Stimulated activated CD4-positive, alpha-beta T cell treated with anti-CD3 and anti-CD28 coated beads, Interleukin-15, amount 100 ng/mL, for 24 hours (primary cell): ENCODE measurements around the gene CDIPT.
"Not testable (repeated sequence)": the region's sequence is repeated elsewhere in the genome, so short reads cannot be mapped to it uniquely, and the experiment has no call there.

ENCODE experiments used
- DNase-seq: peaks from one replicate; pipeline ENCODE4 v3.0.0-alpha.2; 2020

CDIPT gene

DNA sequence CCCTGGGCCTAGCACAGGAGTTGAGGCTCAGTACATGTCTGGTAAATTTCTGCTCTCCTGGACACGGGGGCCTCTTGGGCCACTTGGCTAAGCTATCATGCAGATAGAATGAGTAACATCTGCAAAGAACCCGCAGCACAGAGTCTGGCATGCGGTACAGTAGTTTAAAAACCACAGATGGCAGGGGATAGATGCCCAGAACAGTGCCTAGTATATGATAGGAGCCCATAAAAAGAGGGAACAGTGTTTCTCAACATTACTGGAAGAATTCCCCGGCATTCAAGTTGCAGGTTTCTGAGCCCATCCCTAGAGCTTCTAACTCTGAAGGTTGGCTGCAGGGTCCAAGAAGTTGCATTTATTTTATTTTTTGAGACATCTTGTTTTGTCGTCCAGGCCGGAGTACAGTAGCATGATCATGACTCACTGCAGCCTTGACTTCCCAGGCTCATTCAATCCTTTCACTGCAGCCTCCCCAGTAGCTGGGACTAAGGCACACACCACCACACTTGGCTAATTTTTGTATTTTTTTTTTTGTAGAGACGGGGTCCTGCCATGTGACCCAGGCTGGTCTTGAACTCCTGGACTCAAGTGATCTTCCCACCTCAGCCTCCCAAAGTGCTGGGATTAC lies 5.8 kb downstream of the CDIPT start:
- no peak for DNase-seq

DNA sequence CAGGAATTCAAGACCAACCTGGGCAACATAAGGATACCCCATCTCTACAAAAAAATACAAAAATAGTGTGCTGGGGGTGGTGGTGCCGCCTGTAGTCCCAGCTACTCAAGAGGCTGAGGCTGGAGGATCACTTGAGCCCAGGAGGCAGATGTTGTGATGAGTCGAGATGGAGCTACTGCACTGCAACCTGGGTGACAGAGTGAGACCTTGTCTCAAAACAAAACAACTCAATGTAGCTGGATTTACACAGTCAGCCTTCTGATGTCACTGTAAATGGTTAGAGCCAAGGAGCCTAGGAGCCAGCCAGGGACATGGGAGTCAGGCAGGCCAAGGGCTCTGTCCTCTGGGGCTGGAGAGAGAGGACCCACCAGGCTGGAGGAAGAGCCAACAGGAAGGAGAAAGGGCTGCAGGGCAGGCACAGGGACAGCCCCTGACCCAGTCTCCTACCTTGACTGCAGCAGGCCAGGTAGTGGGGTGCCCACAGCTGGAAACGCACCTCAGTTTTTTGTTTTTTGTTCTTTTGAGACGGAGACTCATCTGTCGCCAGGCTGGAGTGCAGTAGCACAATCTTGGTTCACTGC lies 8.4 kb downstream of the CDIPT start:
- no peak for DNase-seq

DNA sequence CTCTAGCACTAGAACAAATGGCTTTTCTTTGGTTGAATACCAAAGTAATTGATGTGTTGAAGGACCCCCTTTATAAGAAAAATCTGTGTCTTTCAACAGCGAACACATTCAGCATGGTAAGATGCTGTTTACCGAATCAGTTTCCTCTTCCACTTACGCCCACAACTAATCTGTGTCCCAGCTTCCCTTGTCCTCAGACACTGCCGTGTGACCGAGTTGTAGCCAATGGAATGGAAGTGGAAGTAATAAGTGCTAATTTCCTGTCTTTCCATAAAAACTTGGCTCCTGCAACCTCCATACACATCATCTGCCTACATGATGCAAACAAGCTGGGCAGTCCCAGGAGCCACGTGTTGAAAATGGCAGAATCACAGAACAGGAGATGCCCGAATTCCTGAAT lies 10.4 kb downstream of the CDIPT start:
- DNase-seq, result no peak

DNA sequence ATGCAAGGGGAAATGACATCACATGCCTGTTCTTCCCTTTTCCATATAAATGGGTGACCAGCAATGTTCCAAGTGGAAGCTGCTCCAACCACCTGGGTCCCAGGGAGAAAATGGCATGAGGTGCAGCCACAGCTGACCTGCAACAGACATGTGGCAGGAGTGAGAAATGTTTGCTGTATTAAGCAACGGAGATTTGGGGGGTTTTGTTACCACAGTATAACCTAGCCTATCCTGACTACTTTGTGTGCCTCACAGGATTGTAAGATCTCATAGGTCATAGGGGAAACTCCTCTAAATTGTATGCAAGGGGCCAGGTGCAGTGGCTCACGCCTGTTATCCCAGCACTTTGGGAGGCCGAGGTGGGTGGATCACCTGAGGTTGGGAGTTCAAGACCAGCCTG lies 12.0 kb downstream of the CDIPT start:
- no peak for DNase-seq

DNA sequence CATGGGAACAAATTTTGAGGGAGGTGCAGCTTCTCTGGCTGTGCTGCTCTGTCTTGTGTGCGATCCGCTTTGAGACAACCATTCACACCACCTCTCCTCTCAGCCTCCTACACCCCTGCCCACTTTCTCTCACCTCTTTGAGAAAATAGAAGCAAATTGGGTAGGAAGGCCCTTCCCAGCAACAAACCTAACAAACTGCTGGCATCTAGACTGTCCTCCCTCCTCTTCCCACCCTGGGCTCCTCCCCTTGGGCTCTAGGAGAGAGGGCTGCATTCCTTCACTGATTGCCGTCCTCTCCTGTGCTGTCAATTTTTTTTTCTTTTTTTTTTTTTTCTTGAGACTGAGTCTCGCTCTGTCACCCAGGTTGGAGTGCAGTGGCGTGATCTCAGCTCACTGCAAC lies 13.5 kb downstream of the CDIPT start:
- no peak for DNase-seq

DNA sequence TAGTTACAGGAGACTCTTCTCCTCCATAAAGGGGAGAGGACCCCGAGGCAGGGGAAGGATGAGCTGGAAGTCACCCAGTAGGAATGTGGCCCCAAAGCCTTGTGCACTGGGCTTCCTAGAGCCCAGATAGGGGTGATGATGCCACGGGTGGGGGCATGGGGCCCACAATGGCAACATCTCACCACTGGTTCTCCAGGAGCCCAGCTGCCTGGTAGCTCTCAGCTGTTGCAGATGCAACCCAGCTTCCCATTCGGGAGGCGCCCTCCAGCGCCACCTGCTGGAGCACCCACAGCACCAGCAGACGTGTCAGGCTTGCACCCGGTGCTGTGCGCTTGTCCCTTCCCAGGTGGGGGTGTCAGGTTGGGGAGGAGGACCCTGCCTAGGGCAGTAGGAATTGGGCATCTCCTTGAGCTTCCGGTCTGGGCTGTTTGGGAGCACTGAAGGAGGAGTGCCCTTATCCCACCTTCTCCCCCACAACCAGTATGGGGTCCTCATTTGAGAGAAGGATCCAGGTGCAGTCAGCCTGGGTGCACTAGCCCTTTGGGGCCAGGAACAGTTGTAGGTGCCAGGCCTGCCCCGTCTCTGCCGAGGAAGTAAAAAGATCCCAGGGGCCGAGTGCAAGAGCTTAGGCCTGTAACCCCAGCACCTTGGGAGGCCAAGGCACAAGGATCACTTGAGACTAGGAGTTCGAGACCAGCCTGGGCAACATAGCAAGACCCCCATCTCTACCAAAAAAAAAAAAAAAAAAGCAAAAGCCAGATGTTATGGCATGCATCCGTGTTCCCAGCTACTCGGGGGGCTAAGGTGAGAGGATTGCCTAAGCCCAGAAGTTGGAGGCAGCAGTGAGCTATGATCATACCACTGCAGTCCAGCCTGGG lies 14.4 kb downstream of the CDIPT start:
- DNase-seq, result peak; percentile 90

DNA sequence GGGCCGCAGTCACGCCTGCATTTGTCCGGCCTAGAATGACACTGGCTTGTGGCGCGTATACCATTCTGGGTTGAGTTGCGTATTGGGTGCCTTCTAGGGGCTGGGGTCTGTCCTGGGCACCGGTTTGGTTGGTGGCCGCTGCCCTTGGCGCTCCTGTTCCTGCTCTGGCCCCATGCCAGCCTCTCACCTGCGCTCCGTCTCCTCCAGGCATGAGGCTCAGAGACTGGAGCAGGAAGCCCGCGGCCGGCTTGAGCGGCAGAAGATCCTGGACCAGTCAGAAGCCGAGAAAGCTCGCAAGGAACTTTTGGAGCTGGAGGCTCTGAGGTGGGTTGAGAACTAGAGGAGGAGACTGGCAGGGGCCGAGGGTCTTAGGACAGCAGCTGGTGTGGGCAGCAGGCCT lies 17.4 kb downstream of the CDIPT start:
- no peak for DNase-seq

DNA sequence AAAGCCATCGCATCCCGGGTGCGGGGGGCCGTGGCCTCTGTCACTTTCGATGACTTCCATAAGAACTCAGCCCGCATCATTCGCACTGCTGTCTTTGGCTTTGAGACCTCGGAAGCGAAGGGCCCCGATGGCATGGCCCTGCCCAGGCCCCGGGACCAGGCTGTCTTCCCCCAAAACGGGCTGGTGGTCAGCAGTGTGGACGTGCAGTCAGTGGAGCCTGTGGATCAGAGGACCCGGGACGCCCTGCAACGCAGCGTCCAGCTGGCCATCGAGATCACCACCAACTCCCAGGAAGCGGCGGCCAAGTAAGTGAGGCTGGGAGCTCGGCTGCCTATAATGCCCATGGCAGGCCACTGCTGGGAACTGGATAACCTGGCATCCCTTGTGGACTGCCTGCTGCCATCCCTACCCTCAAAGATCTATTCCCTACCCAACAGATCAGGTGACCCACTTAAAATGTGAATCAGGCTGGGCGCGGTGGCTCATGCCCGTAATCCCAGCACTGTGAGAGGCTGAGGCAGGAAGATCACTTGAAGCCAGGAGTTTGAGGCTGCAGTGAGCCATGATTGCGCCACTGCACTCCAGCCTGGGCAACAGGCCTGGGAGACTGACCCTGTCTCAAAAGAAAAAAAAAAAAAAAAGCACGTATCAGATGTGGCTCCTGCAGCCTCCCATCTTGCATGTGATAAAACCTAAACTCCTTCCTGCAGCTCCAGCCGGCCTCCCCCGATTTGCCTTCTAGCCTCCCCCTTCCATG lies 18.3 kb downstream of the CDIPT start:
- DNase-seq, result no peak

DNA sequence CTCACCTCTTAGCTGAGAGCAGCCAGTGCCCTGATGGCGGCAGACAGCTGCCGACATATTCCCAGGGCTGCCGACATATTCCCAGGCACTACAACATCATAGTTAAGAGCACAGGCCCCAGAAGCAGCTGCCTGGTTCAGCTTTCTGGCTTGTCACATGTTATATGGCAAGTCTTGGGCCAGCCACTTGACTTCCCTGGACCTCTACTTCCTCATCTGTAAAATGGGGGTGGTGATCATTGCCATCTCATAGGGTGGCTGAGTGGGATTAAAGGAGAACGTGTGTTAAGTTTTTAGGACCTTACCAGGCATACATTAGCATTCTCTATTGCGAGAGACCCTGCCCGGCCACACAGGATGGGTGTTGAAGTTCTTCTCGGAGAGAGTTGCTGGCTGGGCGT lies 19.1 kb downstream of the CDIPT start:
- no peak for DNase-seq

DNA sequence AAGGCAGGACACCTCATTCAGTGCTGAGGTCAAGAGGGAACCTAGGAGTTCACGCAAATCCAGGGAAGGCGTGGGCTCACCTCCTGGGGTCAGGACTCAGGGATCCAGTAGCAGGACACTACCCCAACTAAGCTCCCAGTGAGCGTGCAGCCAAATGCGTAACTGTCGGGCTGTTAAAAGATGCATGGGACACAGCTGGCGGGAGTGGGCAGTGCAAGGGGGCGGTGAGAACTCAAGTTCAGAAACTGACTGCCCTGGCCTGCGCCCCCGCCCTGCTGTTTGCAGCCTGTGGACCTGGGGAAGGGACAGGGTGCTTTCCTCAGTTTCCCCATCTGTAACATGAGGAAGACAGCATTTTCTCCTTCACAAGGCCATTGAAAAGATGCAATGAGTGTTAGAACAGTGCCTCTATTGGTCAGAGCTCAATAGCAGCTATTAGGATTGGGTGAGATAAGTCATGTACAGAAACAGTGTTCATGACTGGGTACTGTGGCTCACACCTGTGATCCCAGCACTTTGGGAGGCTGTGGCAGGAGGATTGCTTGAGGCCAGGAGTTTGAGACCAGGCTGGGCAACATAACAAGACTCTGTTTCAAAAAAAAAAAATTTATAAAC lies 20.2 kb downstream of the CDIPT start:
- no peak for DNase-seq

DNA sequence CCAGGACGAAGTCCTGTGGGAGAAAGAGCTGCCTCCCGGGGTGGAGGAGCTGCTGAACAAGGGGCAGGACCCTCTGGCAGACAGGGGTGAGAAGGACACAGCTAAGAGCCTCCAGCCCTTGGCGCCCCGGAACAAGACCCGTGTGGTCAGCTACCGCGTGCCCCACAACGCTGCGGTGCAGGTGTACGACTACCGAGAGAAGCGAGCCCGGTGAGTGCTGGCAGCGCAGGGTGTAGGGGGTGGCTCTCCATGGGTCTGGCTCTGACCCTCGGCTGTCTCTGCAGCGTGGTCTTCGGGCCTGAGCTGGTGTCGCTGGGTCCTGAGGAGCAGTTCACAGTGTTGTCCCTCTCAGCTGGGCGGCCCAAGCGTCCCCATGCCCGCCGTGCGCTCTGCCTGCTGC lies 21.4 kb downstream of the CDIPT start:
- DNase-seq, result no peak

DNA sequence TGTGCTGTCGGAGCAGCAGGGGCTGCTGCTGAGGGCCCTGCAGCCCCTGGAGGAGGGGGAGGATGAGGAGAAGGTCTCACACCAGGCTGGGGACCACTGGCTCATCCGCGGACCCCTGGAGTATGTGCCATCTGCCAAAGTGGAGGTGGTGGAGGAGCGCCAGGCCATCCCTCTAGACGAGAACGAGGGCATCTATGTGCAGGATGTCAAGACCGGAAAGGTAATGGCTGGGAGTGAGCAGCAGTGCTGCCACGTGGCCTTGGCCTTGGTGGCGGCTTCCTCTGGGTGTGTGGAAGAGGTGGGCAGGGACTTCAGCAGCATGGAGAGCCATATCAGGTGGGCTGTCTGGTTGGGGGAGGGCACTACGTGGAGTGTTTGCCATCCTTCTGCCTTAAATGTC lies 22.8 kb downstream of the CDIPT start:
- no peak for DNase-seq

DNA sequence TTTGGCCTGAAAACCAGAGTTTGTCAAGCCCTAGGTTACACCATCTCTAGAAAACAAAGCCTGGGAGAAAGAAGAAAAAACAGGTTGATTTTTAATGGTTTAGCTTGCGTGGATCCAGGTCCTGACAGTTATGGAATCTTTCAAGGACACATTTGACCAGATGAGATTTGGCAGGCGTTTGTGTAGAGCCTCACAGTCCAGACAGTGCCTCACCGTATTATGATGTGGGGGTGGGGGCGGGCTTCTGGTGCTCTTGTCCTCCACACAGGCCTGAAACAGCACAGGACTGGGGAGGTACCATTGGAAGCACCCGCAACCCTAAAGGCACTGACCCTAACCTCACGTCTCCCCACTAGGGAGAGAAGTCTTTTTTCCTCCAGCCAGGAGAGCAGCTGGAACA lies 23.2 kb downstream of the CDIPT start:
- DNase-seq, result no peak

DNA sequence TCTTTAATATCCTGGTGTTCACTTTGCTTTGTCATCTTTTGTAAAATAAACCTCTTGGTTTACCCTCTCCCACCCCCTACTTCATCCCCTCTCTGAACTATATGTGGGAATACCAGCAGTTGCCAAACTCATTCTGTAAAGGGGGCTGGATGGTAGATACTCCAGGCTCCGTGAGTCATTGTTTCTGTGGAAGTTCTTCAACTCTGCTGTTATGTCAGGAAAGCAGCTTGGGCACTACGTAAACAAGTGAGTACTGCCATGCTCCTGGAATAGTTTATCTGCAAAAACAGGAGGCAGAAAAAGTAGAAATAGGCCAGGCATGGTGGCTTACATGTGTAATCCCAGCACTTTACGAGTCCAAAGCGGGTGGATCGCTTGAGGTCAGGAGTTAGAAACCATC lies 25.2 kb downstream of the CDIPT start:
- DNase-seq, result no peak

DNA sequence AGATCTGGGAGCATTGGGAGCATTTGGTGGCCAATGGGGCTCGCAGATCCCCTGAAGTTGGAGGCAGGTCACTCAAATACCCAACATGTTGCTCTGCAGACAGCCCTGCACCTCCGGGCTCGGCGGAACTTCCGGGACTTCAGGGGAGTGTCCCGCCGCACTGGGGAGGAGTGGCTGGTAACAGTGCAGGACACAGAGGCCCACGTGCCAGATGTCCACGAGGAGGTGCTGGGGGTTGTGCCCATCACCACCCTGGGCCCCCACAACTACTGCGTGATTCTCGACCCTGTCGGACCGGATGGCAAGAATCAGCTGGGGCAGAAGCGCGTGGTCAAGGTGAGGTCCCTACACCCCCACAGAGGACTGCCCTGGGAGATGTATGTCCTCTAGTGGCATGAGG lies 26.4 kb downstream of the CDIPT start:
- DNase-seq, result no peak

DNA sequence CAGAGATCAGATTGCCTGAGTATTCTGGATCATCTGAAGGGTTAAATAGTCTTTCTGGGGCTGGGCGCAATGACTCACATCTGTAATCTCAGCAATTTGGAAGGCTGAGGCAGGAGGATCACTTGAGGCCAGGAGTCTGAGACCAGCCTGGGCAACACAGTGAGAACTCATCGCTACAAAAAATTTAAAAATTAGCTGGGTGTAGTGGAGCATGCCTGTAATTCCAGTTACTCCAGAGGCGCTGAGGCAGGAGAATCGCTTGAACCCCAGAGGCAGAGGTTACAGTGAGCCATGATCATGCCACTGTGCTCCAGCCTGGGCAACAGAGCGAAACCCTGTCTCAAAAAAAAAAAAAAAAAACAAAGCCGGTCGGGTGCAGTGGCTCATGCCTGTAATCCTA lies 27.1 kb downstream of the CDIPT start:
- DNase-seq, result no peak

DNA sequence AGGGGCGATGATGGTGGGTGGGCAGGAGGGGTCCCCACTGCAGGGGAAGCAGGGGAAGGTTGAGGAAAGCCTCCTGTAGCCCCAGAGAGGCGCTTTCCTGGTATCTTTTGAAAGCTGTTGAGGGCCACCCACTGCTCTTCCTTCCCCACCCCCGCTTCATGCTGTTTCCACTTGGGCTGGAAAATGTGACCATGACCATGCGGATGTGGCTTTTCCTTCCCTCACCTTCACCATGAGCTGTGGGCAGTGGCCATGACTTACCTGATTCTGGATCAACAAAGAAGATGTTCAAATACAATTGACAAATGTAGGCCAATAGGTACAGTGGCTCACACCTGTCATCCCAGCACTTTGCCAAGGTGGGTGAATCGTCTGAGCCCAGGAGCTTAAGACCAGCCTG lies 28.9 kb downstream of the CDIPT start:
- DNase-seq, result peak; percentile 59

DNA sequence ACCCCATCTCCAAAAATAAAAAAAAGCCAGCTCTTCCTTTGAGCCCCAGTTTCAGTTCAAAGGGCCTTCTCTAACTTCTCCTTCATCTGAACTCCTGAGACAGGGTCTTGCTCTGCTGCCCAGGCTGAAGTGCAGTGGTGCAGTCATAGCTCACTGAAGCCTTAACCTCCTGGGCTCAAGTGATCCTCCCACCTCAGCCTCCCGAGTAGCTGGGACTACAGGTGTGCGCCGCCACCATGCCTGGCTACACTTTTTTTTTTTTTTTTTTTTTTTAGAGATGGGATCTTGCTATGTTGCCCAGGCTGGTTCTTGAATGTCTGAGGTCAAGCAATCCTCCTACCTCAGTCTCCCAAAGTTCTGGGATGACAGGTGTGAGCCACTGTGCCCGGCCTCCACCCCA lies 29.8 kb downstream of the CDIPT start:
- DNase-seq, result not testable (repeated sequence)

DNA sequence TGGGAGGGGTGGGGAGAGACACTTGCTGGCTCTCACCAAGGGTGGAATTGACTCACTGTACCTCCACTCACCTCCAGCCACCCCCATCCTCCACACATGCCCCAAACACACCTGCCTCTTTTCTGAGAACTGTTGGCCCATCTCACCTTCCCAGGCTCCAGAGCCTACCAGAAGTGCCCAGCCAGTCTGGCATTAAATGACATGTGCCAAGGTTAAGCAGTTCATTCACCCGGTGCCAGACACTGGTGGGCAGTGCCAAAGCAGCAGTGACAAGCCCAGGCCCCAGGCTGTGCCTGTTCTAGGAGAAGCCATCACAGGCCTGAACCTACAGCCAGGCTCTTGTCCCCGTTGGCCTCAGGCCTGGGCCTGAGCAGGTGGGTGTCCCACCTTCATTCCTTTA lies 31.5 kb downstream of the CDIPT start:
- no peak for DNase-seq

DNA sequence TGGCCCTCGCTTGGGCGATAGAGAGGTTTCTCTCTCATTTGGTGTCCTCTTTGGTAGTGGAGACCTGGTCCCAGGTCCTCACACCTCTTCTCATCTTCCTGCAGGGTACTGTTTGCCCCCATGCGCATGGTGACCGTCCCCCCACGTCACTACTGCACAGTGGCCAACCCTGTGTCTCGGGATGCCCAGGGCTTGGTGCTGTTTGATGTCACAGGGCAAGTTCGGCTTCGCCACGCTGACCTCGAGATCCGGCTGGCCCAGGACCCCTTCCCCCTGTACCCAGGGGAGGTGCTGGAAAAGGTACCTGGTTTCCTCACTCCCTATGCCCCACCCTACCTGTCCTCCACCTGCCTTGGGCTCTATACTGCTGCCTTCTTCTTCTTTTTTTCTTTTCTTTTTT lies 32.3 kb downstream of the CDIPT start:
- no peak for DNase-seq

DNA sequence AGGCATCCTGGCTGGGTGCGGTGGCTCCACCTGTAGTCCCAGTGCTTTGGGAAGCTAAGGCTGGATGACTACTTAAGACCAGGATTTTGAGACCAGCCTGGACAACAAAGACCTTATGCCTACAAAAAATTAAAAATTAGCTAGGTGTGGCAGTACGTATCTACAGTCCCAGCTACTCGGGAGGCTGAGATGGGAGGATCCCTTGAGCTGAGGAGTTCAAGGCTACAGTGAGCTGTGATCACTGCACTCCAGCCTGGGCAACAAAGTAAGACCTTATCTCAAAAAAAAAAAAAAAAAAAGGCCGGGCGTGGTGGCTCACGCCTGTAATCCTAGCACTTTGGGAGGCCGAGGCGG lies 36.7 kb downstream of the CDIPT start:
- no peak for DNase-seq

DNA sequence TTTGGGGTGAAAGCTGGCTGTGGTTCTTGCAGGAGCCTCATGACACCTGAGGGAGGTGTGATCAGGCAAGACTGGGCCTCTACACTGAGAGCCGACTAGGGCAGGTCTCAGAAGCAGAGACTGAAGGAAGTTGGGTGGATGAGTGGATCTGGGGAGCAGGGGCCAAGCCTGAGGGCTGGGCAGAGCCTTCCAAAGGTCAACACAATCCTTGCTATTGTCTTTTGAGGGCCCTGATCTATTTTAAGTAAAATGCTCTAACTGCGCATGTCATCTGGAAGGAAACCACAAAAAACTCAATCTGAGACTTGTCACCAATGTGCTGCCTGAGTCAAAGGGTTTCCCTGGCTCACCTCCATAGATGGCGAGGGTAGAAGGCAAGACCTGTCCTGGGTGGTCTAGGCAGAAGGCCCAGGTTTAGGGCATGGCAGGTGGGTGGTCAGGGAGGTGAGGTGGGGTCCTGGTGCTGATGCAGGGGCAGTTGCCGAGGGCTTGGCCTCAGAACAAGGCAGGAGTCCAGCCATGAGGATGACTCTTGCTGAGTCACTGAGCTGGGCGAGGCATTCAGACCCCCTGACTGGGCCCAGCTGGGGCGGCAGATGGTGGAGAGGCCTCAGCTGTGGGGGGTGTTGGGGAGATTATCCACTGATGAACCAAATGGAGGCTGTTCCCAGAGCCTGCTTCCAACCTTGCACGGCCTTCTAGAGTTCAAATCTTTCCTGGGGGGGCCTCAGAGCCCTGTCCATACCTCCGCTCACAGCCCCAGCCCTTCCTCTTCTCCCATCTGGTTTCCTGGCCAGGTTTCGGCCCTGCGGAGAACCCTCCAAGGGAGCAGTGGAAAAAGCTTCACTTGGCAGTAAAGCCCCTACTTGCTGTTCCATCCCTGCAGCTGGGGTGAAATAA lies 37.6 kb downstream of the CDIPT start:
- peak; percentile 67 for DNase-seq
